A549 (cell line): ENCODE data around the gene PPP1R3C.

Experiments used
- BCL3 ChIP-seq: fragments of >200 bp; sonication (Bioruptor Twin); formaldehyde crosslinking; IDR thresholded peaks from 3 replicates; pipeline ENCODE4 v1.6.1; 2016
- BHLHE40 ChIP-seq: IDR thresholded peaks from 2 replicates; pipeline ENCODE4 v1.6.1; 2012; ENCODE audit warnings: low read depth, low read length, inconsistent platforms
- CTCF ChIP-seq: fragments of >200 bp; sonication (Bioruptor Twin); formaldehyde crosslinking; IDR thresholded peaks from 3 replicates; pipeline ENCODE4 v1.5.1; 2016
- EP300 ChIP-seq, 2 experiments: fragments of >200 bp; sonication (Bioruptor Twin); formaldehyde crosslinking; IDR thresholded peaks; 2 replicates in 1 of 2; 3 replicates in 1 of 2; pipeline ENCODE4 v1.6.1; 2016 to 2017
- ESRRA ChIP-seq: fragments of 150-350 bp; IDR thresholded peaks from 2 replicates; pipeline ENCODE4 v1.6.1; 2014; ENCODE audit warnings: mild to moderate bottlenecking, low read length, borderline replicate concordance
- HEYL ChIP-seq: fragments of 250-450 bp; sonication (Bioruptor Pico); IDR thresholded peaks from 2 replicates; pipeline ENCODE4 v1.8.0; 2021; ENCODE audit warnings: mild to moderate bottlenecking, moderate library complexity
- HOXA7 ChIP-seq: fragments of 250-450 bp; sonication (Bioruptor Pico); IDR thresholded peaks from 2 replicates; pipeline ENCODE4 v1.5.0; 2020; ENCODE audit warnings: mild to moderate bottlenecking, moderate library complexity
- POLR2A ChIP-seq: IDR thresholded peaks from 2 replicates; pipeline ENCODE4 v1.6.1; 2012; ENCODE audit warnings: mild to moderate bottlenecking, low read length
- ZFP36 ChIP-seq: fragments of 450-650 bp; IDR thresholded peaks from 2 replicates; pipeline ENCODE4 v1.6.1; 2014; ENCODE audit warnings: borderline replicate concordance; ENCODE audit not compliant: partially characterized antibody
- TF ChIP-seq, protein P1 (sequence below): IDR thresholded peaks from 2 replicates; pipeline ENCODE4 v1.6.1; 2012

- TF ChIP-seq HEYL (CRISPR knock-in tag) (no peak), CTCF (no peak), ZFP36 (no peak), ESRRA (no peak), POLR2A (no peak), EP300 (IDR thresholded peaks at IDR 0.05) (no peak), BHLHE40 (no peak), BCL3 (no peak), HOXA7 (CRISPR knock-in tag) (no peak)
- TF ChIP-seq, protein P1, sequence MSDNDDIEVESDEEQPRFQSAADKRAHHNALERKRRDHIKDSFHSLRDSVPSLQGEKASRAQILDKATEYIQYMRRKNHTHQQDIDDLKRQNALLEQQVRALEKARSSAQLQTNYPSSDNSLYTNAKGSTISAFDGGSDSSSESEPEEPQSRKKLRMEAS: no peak
Measured at GRCh38 chr10:91605968-91606367, 26.9 kb downstream of the PPP1R3C start.
